Activated CD4-positive, alpha-beta T cell treated with anti-CD3 and anti-CD28 coated beads, Interleukin-2, amount 10 ng/mL, durations not matched to agents 7 days and 5 days (primary cell): Measurements from ENCODE around the gene WDR37. TPM values are rescaled to one million over a fixed set of nuclear protein-coding genes. Genes with fewer than 3 reads are reported as not detected.
"Not testable (repeated sequence)": the region's sequence is repeated elsewhere in the genome, so short reads cannot be mapped to it uniquely, and the experiment has no call there.

Experiments
- CTCF ChIA-PET: fragments of 350-600 bp; sonication (Branson Sonifier 250); formaldehyde crosslinking; loops from one replicate; lab custom pipeline; 2021; ENCODE audit warnings: antibody characterized with exemption; lab: Charles Lee
- POLR2A ChIA-PET: fragments of 350-600 bp; sonication (Branson Sonifier 250); formaldehyde crosslinking; loops from one replicate; lab custom pipeline; 2021; ENCODE audit warnings: antibody characterized with exemption; lab: Charles Lee
- DNase-seq: peaks from one replicate; pipeline ENCODE4 v3.0.0-alpha.2; 2020
- H3K27ac Mint-ChIP-seq: one replicate; pipeline ENCODE4 v1.8.0; 2021; ENCODE audit warnings: mild to moderate bottlenecking, moderate library complexity, mixed read lengths
- H3K27me3 Mint-ChIP-seq: one replicate; pipeline ENCODE4 v1.8.0; 2021; ENCODE audit warnings: mixed read lengths
- H3K36me3 Mint-ChIP-seq: one replicate; pipeline ENCODE4 v1.8.0; 2021; ENCODE audit warnings: low read depth, mixed read lengths
- H3K4me1 Mint-ChIP-seq: one replicate; pipeline ENCODE4 v1.8.0; 2021; ENCODE audit warnings: mixed read lengths
- H3K4me3 Mint-ChIP-seq: one replicate; pipeline ENCODE4 v1.8.0; 2021; ENCODE audit warnings: mild to moderate bottlenecking, moderate library complexity, mixed read lengths
- H3K9me3 Mint-ChIP-seq: one replicate; pipeline ENCODE4 v1.8.0; 2021; ENCODE audit warnings: mixed read lengths
- total RNA-seq, 2 experiments: library from RNA; stranded (reverse); gene quantifications; one replicate each; pipeline ENCODE4 v1.2.3, GENCODE V29; 2021

Gene WDR37
- total RNA-seq, 2 experiments from 2014 or later = 31.9 to 35.0 TPM

- Mint-ChIP-seq H3K9me3 (no peaks in the 10 kb centered on the region), H3K27me3 (no peaks in the 10 kb centered on the region), H3K4me3 (no peak overlapping the region), H3K36me3 (peaks cover 83% of the 10 kb centered on the region), H3K4me1 (peaks cover 45% of the 10 kb centered on the region), H3K27ac (peak overlapping the region; percentile 55)
- DNase-seq = no peak
- CTCF ChIA-PET = interaction anchor here (1.3 kb wide), 1 partner anchor 20 kb away, joined by 3 read pairs; no protein-coding TSS in a partner anchor
- POLR2A ChIA-PET = no interaction called here
These were observed 60.6 kb downstream of the WDR37 start for GRCh38 chr10:1116696-1117280.

GRCh38 chr10:1117651-1118050, 61.5 kb downstream of the WDR37 start:
- H3K36me3 Mint-ChIP-seq = peaks cover 83% of the 10 kb centered on the region
- H3K27me3 Mint-ChIP-seq = no peaks in the 10 kb centered on the region
- POLR2A ChIA-PET = no interaction called here
- CTCF ChIA-PET = interaction anchor here (1.3 kb wide), 1 partner anchor 19 kb away, joined by 3 read pairs; no protein-coding TSS in a partner anchor
- H3K4me1 Mint-ChIP-seq = peaks cover 50% of the 10 kb centered on the region
- H3K4me3 Mint-ChIP-seq = no peak overlapping the region
- no peak for DNase-seq
- no peaks in the 10 kb centered on the region for H3K9me3 Mint-ChIP-seq
- peak overlapping the region; percentile 55 for H3K27ac Mint-ChIP-seq

GRCh38 chr10:1118318-1118717, 62.1 kb downstream of the WDR37 start:
- POLR2A ChIA-PET, H3K9me3 Mint-ChIP-seq, H3K27me3 Mint-ChIP-seq, H3K4me3 Mint-ChIP-seq, CTCF ChIA-PET: not testable (repeated sequence)
- Mint-ChIP-seq H3K36me3 (peaks cover 81% of the 10 kb centered on the region), H3K4me1 (peaks cover 53% of the 10 kb centered on the region), H3K27ac (peak overlapping the region; percentile 60)
- peak; percentile 22 for DNase-seq

- peaks cover 53% of the 10 kb centered on the region for H3K4me1 Mint-ChIP-seq
- H3K27ac Mint-ChIP-seq = peak overlapping the region; percentile 9
- DNase-seq = no peak
- POLR2A ChIA-PET = no interaction called here
- no peaks in the 10 kb centered on the region for H3K9me3 Mint-ChIP-seq
- H3K27me3 Mint-ChIP-seq = no peaks in the 10 kb centered on the region
- H3K4me3 Mint-ChIP-seq = no peak overlapping the region
- peaks cover 82% of the 10 kb centered on the region for H3K36me3 Mint-ChIP-seq
- CTCF ChIA-PET = no interaction called here
These were observed 62.8 kb downstream of the WDR37 start for GRCh38 chr10:1119027-1119426.

- Mint-ChIP-seq H3K4me1 (peaks cover 53% of the 10 kb centered on the region), H3K27ac (no peak overlapping the region), H3K36me3 (peaks cover 83% of the 10 kb centered on the region), H3K9me3 (no peaks in the 10 kb centered on the region), H3K27me3 (no peaks in the 10 kb centered on the region), H3K4me3 (no peak overlapping the region)
- DNase-seq = no peak
- POLR2A ChIA-PET = no interaction called here
- CTCF ChIA-PET = no interaction called here
These were observed 63.3 kb downstream of the WDR37 start for GRCh38 chr10:1119501-1119900.

- H3K4me1 Mint-ChIP-seq = peaks cover 48% of the 10 kb centered on the region
- POLR2A ChIA-PET = no interaction called here
- CTCF ChIA-PET = interaction anchor here (0.6 kb wide), 1 partner anchor 45 kb away, joined by 3 read pairs; no protein-coding TSS in a partner anchor
These were observed 64.1 kb downstream of the WDR37 start for GRCh38 chr10:1120306-1120705.

GRCh38 chr10:1120801-1121211, 64.6 kb downstream of the WDR37 start:
- H3K4me3 Mint-ChIP-seq = no peak overlapping the region
- H3K36me3 Mint-ChIP-seq = peaks cover 79% of the 10 kb centered on the region
- H3K27me3 Mint-ChIP-seq = no peaks in the 10 kb centered on the region

More at GRCh38 chr10:1120306-1120705, 64.1 kb downstream of the WDR37 start:
- no peaks in the 10 kb centered on the region for H3K9me3 Mint-ChIP-seq
- H3K4me3 Mint-ChIP-seq = no peak overlapping the region
- no peaks in the 10 kb centered on the region for H3K27me3 Mint-ChIP-seq
- DNase-seq = no peak
- H3K27ac Mint-ChIP-seq = no peak overlapping the region
- peaks cover 81% of the 10 kb centered on the region for H3K36me3 Mint-ChIP-seq

GRCh38 chr10:1121271-1121970, 65.2 kb downstream of the WDR37 start:
- no peak overlapping the region for H3K27ac Mint-ChIP-seq
- H3K4me3 Mint-ChIP-seq = no peak overlapping the region
- H3K36me3 Mint-ChIP-seq = peaks cover 75% of the 10 kb centered on the region
- ChIA-PET CTCF (interaction anchor here (0.8 kb wide), 1 partner anchor 12 kb away, joined by 4 read pairs; no protein-coding TSS in a partner anchor), POLR2A (no interaction called here)
- H3K27me3 Mint-ChIP-seq = no peaks in the 10 kb centered on the region
- peaks cover 38% of the 10 kb centered on the region for H3K4me1 Mint-ChIP-seq
- DNase-seq = no peak
- H3K9me3 Mint-ChIP-seq = no peaks in the 10 kb centered on the region

More at GRCh38 chr10:1120801-1121211, 64.6 kb downstream of the WDR37 start:
- POLR2A ChIA-PET = no interaction called here
- Mint-ChIP-seq H3K9me3 (no peaks in the 10 kb centered on the region), H3K27ac (no peak overlapping the region), H3K4me1 (peaks cover 43% of the 10 kb centered on the region)
- CTCF ChIA-PET = no interaction called here
- DNase-seq = no peak

- ChIA-PET POLR2A (no interaction called here), CTCF (interaction anchor here (0.8 to 1.0 kb wide), 2 partner anchors 11 to 12 kb away, joined by 3 to 4 read pairs; no protein-coding TSS in a partner anchor)
- H3K9me3 Mint-ChIP-seq = no peaks in the 10 kb centered on the region
- H3K27ac Mint-ChIP-seq = no peak overlapping the region
- H3K4me1 Mint-ChIP-seq = peaks cover 30% of the 10 kb centered on the region
- peaks cover 69% of the 10 kb centered on the region for H3K36me3 Mint-ChIP-seq
- no peak overlapping the region for H3K4me3 Mint-ChIP-seq
- no peak for DNase-seq
- H3K27me3 Mint-ChIP-seq = no peaks in the 10 kb centered on the region
These were observed 66.2 kb downstream of the WDR37 start for GRCh38 chr10:1122349-1122748.

GRCh38 chr10:1123198-1123597, 67.0 kb downstream of the WDR37 start:
- peaks cover 67% of the 10 kb centered on the region for H3K36me3 Mint-ChIP-seq
- ChIA-PET CTCF (no interaction called here), POLR2A (no interaction called here)
- H3K9me3 Mint-ChIP-seq = no peaks in the 10 kb centered on the region
- DNase-seq = no peak
- no peaks in the 10 kb centered on the region for H3K27me3 Mint-ChIP-seq
- H3K27ac Mint-ChIP-seq = no peak overlapping the region
- H3K4me1 Mint-ChIP-seq = peaks cover 26% of the 10 kb centered on the region
- H3K4me3 Mint-ChIP-seq = no peak overlapping the region

GRCh38 chr10:1123972-1124371, 67.8 kb downstream of the WDR37 start:
- ChIA-PET POLR2A (no interaction called here), CTCF (no interaction called here)
- DNase-seq = no peak
- Mint-ChIP-seq H3K36me3 (peaks cover 66% of the 10 kb centered on the region), H3K4me3 (no peak overlapping the region), H3K4me1 (peaks cover 19% of the 10 kb centered on the region), H3K27ac (no peak overlapping the region), H3K27me3 (no peaks in the 10 kb centered on the region), H3K9me3 (no peaks in the 10 kb centered on the region)

GRCh38 chr10:1124796-1125195, 68.6 kb downstream of the WDR37 start:
- no peaks in the 10 kb centered on the region for H3K27me3 Mint-ChIP-seq
- ChIA-PET POLR2A (no interaction called here), CTCF (no interaction called here)
- no peak overlapping the region for H3K4me3 Mint-ChIP-seq
- H3K36me3 Mint-ChIP-seq = peaks cover 66% of the 10 kb centered on the region
- H3K9me3 Mint-ChIP-seq = no peaks in the 10 kb centered on the region
- no peak for DNase-seq
- no peak overlapping the region for H3K27ac Mint-ChIP-seq
- H3K4me1 Mint-ChIP-seq = peaks cover 16% of the 10 kb centered on the region

GRCh38 chr10:1126461-1126860, 70.3 kb downstream of the WDR37 start:
- ChIA-PET CTCF (interaction anchor here (1.1 kb wide), 1 partner anchor 18 kb away, joined by 4 read pairs; no protein-coding TSS in a partner anchor), POLR2A (no interaction called here)
- DNase-seq = no peak
- H3K27me3 Mint-ChIP-seq = no peaks in the 10 kb centered on the region
- H3K9me3 Mint-ChIP-seq = no peaks in the 10 kb centered on the region
- H3K36me3 Mint-ChIP-seq = peaks cover 71% of the 10 kb centered on the region
- peaks cover 16% of the 10 kb centered on the region for H3K4me1 Mint-ChIP-seq
- no peak overlapping the region for H3K27ac Mint-ChIP-seq
- no peak overlapping the region for H3K4me3 Mint-ChIP-seq
